Measurements from ENCODE around the gene BRCA2. TPM values are rescaled to one million over a fixed set of nuclear protein-coding genes. Genes with fewer than 3 reads are reported as not detected.

Gene BRCA2
- total and polyA plus RNA-seq, 2 donors (not counting 1 experiment from before 2014, with no cell fraction given), result 1.2 to 6.0 TPM

GRCh38 chr13:32414580-32414979, 99.3 kb downstream of the BRCA2 start:
- H3K4me1 ChIP-seq (ENCODE audit: control insufficient read depth in 2 of 2, insufficient read depth in 2 of 2, low read length in 2 of 2), result peaks cover 0 to 3% of the 10 kb centered on the region in 2 donors
- ATAC-seq (ENCODE audit: low read depth) (no peak), DNase-seq (no peak)
- no peak overlapping the region for H3K4me2 ChIP-seq (replicated peaks; ENCODE audit: low read depth, low read length, poor library complexity, severe bottlenecking)
- TF ChIP-seq CTCF (IDR thresholded peaks at IDR 0.05) (no peak), EZH2 (IDR thresholded peaks at IDR 0.05; ENCODE audit: borderline replicate concordance, insufficient read depth, low read depth, low read length, poor library complexity, severe bottlenecking) (no peak)
- peaks cover 33% of the 10 kb centered on the region for H3K79me2 ChIP-seq (ENCODE audit: control insufficient read depth, insufficient read depth, low read length)
- H3K4me3 ChIP-seq (ENCODE audit: control extremely low read depth in 1 of 5, extremely low read depth in 1 of 5, insufficient read depth in 1 of 5, low read depth in 2 of 5, low read length in 4 of 5), result no peak overlapping the region
- intact Hi-C loops (cut with micrococcal nuclease), result no loop called here
- H4K20me1 ChIP-seq (ENCODE audit: control insufficient read depth, insufficient read depth, low read length, poor library complexity, severe bottlenecking), result peaks cover 11% of the 10 kb centered on the region
- peaks cover 0 to 13% (median 6%) of the 10 kb centered on the region in 3 donors for H3K9me3 ChIP-seq (ENCODE audit: control extremely low read depth in 1 of 3, control insufficient read depth in 2 of 3, insufficient read depth in 1 of 3, low read length in 2 of 3)
- WGBS (ENCODE audit: insufficient coverage), result 100% methylated on average over 1 of the region's 2 CpGs
- ChIA-PET POLR2A (no interaction called here), CTCF (interaction anchor here (1.5 kb wide), 1 partner anchor 13 kb away, joined by 3 read pairs; the partner anchor contains the start of gene N4BP2L1)
- H3K9ac ChIP-seq (ENCODE audit: low read length), result no peak overlapping the region
- no peaks in the 10 kb centered on the region for H3K27me3 Mint-ChIP-seq
- H3K9me3 Mint-ChIP-seq (ENCODE audit: insufficient read depth), result no peaks in the 10 kb centered on the region
- peaks cover 0 to under 1% of the 10 kb centered on the region in 2 experiments for H3K36me3 ChIP-seq (replicated peaks in 1 of 2; ENCODE audit: control extremely low read depth in 1 of 2, control insufficient read depth in 1 of 2, extremely low read depth in 1 of 2, insufficient read depth in 2 of 2, low read length in 1 of 2)
- no peak overlapping the region for H3K4me3 Mint-ChIP-seq
- H3K4me1 Mint-ChIP-seq, result peaks cover 5% of the 10 kb centered on the region
- H2AFZ ChIP-seq (ENCODE audit: insufficient read depth, low read depth, low read length, poor library complexity, severe bottlenecking), result no peak overlapping the region
- H3K27ac ChIP-seq (ENCODE audit: low read length in 2 of 2), result no peak overlapping the region
- no peaks in the 10 kb centered on the region for H3K27me3 ChIP-seq (replicated peaks in 1 of 4; ENCODE audit: control extremely low read depth in 1 of 4, control insufficient read depth in 3 of 4, insufficient read depth in 4 of 4, low read length in 3 of 4)
- no peak overlapping the region for H3K27ac Mint-ChIP-seq

- Histone ChIP-seq H3K4me2 (replicated peaks; ENCODE audit: low read depth, low read length, poor library complexity, severe bottlenecking) (no peak overlapping the region), H2AFZ (ENCODE audit: insufficient read depth, low read depth, low read length, poor library complexity, severe bottlenecking) (no peak overlapping the region), H3K9me3 (ENCODE audit: control extremely low read depth in 1 of 3, control insufficient read depth in 2 of 3, insufficient read depth in 1 of 3, low read length in 2 of 3) (peaks cover 0 to 17% (median 10%) of the 10 kb centered on the region in 3 donors), H3K36me3 (replicated peaks in 1 of 2; ENCODE audit: control extremely low read depth in 1 of 2, control insufficient read depth in 1 of 2, extremely low read depth in 1 of 2, insufficient read depth in 2 of 2, low read length in 1 of 2) (peaks cover 0 to 5% of the 10 kb centered on the region in 2 experiments), H3K79me2 (ENCODE audit: control insufficient read depth, insufficient read depth, low read length) (peaks cover 33% of the 10 kb centered on the region), H3K9ac (ENCODE audit: low read length) (no peak overlapping the region), H3K4me1 (ENCODE audit: control insufficient read depth in 2 of 2, insufficient read depth in 2 of 2, low read length in 2 of 2) (no peaks in the 10 kb centered on the region), H3K4me3 (ENCODE audit: control extremely low read depth in 1 of 5, extremely low read depth in 1 of 5, insufficient read depth in 1 of 5, low read depth in 2 of 5, low read length in 4 of 5) (no peak overlapping the region), H3K27ac (ENCODE audit: low read length in 2 of 2) (no peak overlapping the region), H3K27me3 (replicated peaks in 1 of 4; ENCODE audit: control extremely low read depth in 1 of 4, control insufficient read depth in 3 of 4, insufficient read depth in 4 of 4, low read length in 3 of 4) (no peaks in the 10 kb centered on the region), H4K20me1 (ENCODE audit: control insufficient read depth, insufficient read depth, low read length, poor library complexity, severe bottlenecking) (peaks cover 11% of the 10 kb centered on the region)
- Mint-ChIP-seq H3K9me3 (ENCODE audit: insufficient read depth) (no peaks in the 10 kb centered on the region), H3K27ac (no peak overlapping the region), H3K4me3 (no peak overlapping the region), H3K4me1 (peaks cover 2% of the 10 kb centered on the region), H3K27me3 (no peaks in the 10 kb centered on the region)
- ChIA-PET POLR2A (no interaction called here), CTCF (interaction anchor here (1.5 kb wide), 1 partner anchor 13 kb away, joined by 3 read pairs; the partner anchor contains the start of gene N4BP2L1)
- intact Hi-C loops (cut with micrococcal nuclease), result no loop called here
- TF ChIP-seq CTCF (IDR thresholded peaks at IDR 0.05), result peak; percentile 52
- TF ChIP-seq EZH2 (IDR thresholded peaks at IDR 0.05; ENCODE audit: borderline replicate concordance, insufficient read depth, low read depth, low read length, poor library complexity, severe bottlenecking), result no peak
- DNase-seq (peak; percentile 16), ATAC-seq (ENCODE audit: low read depth) (peak; percentile 36)
Measured at GRCh38 chr13:32415019-32415418, 99.7 kb downstream of the BRCA2 start.

Data from B cell (primary cell).